MM.1S (cell line): Measurements from ENCODE around the gene LGALS14.
"Not testable (repeated sequence)": the region's sequence is repeated elsewhere in the genome, so short reads cannot be mapped to it uniquely, and the experiment has no call there.

Experiments used
- DNase-seq: peaks from one replicate; pipeline ENCODE4 v3.0.0-alpha.2; 2015
- H2AFZ ChIP-seq: fragments of 300-600 bp; sonication (generic); 2 replicates; pipeline ENCODE4 v1.6.0; 2016; ENCODE audit warnings: antibody characterized with exemption, low read length
- H3F3A ChIP-seq: fragments of 300-600 bp; sonication (generic); 2 replicates; pipeline ENCODE4 v1.6.1; 2016; ENCODE audit warnings: mild to moderate bottlenecking, antibody characterized with exemption, low read length, moderate library complexity, mixed read lengths; ENCODE audit not compliant: insufficient read depth
- H3K27ac ChIP-seq: fragments of 300-600 bp; sonication (generic); 2 replicates; pipeline ENCODE4 v1.5.1; 2016; ENCODE audit warnings: mild to moderate bottlenecking, low read length
- H3K27me3 ChIP-seq: fragments of 300-600 bp; sonication (generic); replicated peaks from 2 replicates; pipeline ENCODE4 v1.6.0; 2016; ENCODE audit warnings: low read length; ENCODE audit not compliant: insufficient read depth
- H3K36me3 ChIP-seq: fragments of 300-600 bp; sonication (generic); replicated peaks from 2 replicates; pipeline ENCODE4 v1.6.1; 2016; ENCODE audit warnings: mild to moderate bottlenecking, low read length, mixed read lengths; ENCODE audit not compliant: insufficient read depth
- H3K4me1 ChIP-seq: fragments of 300-600 bp; sonication (generic); 2 replicates; pipeline ENCODE4 v1.6.1; 2016; ENCODE audit warnings: low read length, mixed read lengths
- H3K4me2 ChIP-seq: fragments of 300-600 bp; sonication (generic); 2 replicates; pipeline ENCODE4 v1.6.0; 2016; ENCODE audit warnings: low read depth, low read length
- H3K4me3 ChIP-seq: fragments of 300-600 bp; sonication (generic); 2 replicates; pipeline ENCODE4 v1.5.1; 2016; ENCODE audit warnings: low read length, mixed read lengths
- H3K79me2 ChIP-seq: fragments of 300-600 bp; sonication (generic); 2 replicates; pipeline ENCODE4 v1.6.1; 2016; ENCODE audit warnings: mixed run types, low read length, mixed read lengths
- H3K9ac ChIP-seq: fragments of 300-600 bp; sonication (generic); 2 replicates; pipeline ENCODE4 v1.6.1; 2016; ENCODE audit warnings: low read length, mixed read lengths
- H3K9me2 ChIP-seq: fragments of 300-600 bp; sonication (generic); replicated peaks from 2 replicates; pipeline ENCODE4 v1.6.1; 2016; ENCODE audit warnings: mild to moderate bottlenecking, low read length, mixed read lengths; ENCODE audit not compliant: insufficient read depth
- H3K9me3 ChIP-seq: fragments of 300-600 bp; sonication (generic); replicated peaks from 2 replicates; pipeline ENCODE4 v1.6.1; 2016; ENCODE audit warnings: mild to moderate bottlenecking, low read length, mixed read lengths; ENCODE audit not compliant: insufficient read depth
- H4K20me1 ChIP-seq: fragments of 300-600 bp; sonication (generic); 2 replicates; pipeline ENCODE4 v1.6.1; 2016; ENCODE audit warnings: mild to moderate bottlenecking, low read length, moderate library complexity, mixed read lengths; ENCODE audit not compliant: insufficient read depth
- EZH2 ChIP-seq: fragments of 300-600 bp; sonication (generic); optimal IDR thresholded peaks from 2 replicates; pipeline ENCODE3; 2017; ENCODE audit warnings: low read depth, mild to moderate bottlenecking, antibody characterized with exemption, low read length, mixed read lengths
- EZH2phosphoT487 ChIP-seq: fragments of 300-600 bp; sonication (generic); IDR thresholded peaks from 2 replicates; pipeline ENCODE4 v1.6.1; 2018; ENCODE audit warnings: antibody characterized with exemption, low read length
- TF ChIP-seq, protein P1 (sequence below): fragments of 300-600 bp; sonication (generic); IDR thresholded peaks from 2 replicates; pipeline ENCODE4 v1.5.1; 2016; ENCODE audit warnings: antibody characterized with exemption, low read length, mixed read lengths

LGALS14 gene

DNA sequence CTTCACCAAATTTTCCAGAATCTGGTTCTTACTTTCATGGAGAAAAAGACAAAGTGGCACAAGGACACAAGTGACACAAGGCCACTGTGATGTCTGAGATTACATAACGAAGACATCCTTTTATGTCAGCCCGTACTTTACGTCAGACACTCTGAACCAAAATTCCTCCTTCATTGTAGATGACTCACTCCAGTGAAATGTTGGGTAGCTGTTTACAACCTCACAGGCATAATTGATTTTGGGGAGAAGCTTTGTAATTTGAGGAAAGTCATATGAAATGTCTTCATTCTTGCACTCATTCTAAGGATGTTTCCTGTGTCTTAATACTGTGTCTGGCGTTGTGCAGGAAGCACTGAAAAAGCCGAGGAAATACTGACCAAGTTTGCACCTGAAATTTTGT lies 20.0 kb upstream of the LGALS14 start:
- H3K79me2 ChIP-seq: peaks cover 20% of the 10 kb centered on the region
- H3K4me2 ChIP-seq: no peak overlapping the region
- H3K9me3 ChIP-seq: no peaks in the 10 kb centered on the region
- H3K9me2 ChIP-seq: no peaks in the 10 kb centered on the region
- H3K36me3 ChIP-seq: no peaks in the 10 kb centered on the region
- no peaks in the 10 kb centered on the region for H4K20me1 ChIP-seq
- no peaks in the 10 kb centered on the region for H3K27me3 ChIP-seq
- H2AFZ ChIP-seq: no peak overlapping the region
- no peak overlapping the region for H3K4me3 ChIP-seq
- peaks cover 20% of the 10 kb centered on the region for H3K4me1 ChIP-seq
- peaks cover 18% of the 10 kb centered on the region for H3F3A ChIP-seq
- no peak overlapping the region for H3K9ac ChIP-seq
- TF ChIP-seq EZH2phosphoT487 (no peak), EZH2 (no peak)
- TF ChIP-seq, protein P1, sequence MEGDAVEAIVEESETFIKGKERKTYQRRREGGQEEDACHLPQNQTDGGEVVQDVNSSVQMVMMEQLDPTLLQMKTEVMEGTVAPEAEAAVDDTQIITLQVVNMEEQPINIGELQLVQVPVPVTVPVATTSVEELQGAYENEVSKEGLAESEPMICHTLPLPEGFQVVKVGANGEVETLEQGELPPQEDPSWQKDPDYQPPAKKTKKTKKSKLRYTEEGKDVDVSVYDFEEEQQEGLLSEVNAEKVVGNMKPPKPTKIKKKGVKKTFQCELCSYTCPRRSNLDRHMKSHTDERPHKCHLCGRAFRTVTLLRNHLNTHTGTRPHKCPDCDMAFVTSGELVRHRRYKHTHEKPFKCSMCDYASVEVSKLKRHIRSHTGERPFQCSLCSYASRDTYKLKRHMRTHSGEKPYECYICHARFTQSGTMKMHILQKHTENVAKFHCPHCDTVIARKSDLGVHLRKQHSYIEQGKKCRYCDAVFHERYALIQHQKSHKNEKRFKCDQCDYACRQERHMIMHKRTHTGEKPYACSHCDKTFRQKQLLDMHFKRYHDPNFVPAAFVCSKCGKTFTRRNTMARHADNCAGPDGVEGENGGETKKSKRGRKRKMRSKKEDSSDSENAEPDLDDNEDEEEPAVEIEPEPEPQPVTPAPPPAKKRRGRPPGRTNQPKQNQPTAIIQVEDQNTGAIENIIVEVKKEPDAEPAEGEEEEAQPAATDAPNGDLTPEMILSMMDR: no peak
- H3K27ac ChIP-seq: no peak overlapping the region
- no peak for DNase-seq

DNA sequence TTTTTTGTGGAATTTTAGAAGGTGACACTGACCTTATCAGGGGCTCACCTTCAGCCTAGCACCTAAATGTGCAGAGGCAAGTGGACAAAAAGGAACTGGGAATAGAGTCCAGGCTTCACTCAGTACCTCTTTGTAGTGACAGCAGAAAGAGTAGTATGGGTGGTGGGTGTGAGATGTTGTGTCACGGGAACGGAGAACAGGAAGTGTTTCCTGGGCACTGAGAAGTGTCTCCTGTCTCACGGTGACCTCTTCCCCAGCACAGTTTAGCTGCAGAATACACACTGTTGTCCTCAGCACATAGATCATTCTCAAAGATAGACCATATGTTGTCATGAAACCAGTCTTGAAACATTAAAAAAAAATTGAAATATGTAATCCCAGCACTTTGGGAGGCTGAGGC lies 17.5 kb upstream of the LGALS14 start:
- no peaks in the 10 kb centered on the region for H3K27me3 ChIP-seq
- H3K9ac ChIP-seq: no peak overlapping the region
- TF ChIP-seq EZH2 (no peak), EZH2phosphoT487 (no peak)
- TF ChIP-seq, protein P1: no peak
- H2AFZ ChIP-seq: no peak overlapping the region
- H3K4me2 ChIP-seq: no peak overlapping the region
- H3K9me2 ChIP-seq: no peaks in the 10 kb centered on the region
- no peak overlapping the region for H3K27ac ChIP-seq
- no peak for DNase-seq
- peaks cover 3% of the 10 kb centered on the region; the same call in 1 of the 2 replicates for H3K4me1 ChIP-seq
- H3K9me3 ChIP-seq: no peaks in the 10 kb centered on the region
- no peaks in the 10 kb centered on the region for H3F3A ChIP-seq
- no peaks in the 10 kb centered on the region for H3K36me3 ChIP-seq
- H3K79me2 ChIP-seq: no peaks in the 10 kb centered on the region
- no peak overlapping the region for H3K4me3 ChIP-seq
- no peaks in the 10 kb centered on the region for H4K20me1 ChIP-seq

DNA sequence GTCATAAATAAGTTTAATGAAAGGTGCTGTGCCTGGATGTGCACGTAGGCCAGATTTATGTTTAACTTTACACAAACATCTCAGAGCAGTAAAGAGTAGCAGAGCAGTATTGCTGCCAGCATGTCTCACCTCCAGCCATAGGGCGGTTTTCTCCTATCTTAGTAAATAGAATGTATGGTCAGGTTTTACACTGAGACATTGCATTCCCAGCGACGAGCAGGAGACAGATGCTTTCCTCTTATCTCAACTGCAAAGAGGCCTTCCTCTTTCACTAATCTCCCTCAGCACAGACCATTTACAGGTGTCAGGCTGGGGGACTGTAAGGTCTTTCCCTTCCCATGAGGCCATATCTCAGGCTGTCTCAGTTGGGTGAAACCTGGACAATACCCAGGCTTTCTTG lies 15.6 kb upstream of the LGALS14 start:
- not testable (repeated sequence) for DNase-seq, H3F3A ChIP-seq, H3K9ac ChIP-seq, H3K9me3 ChIP-seq, H2AFZ ChIP-seq, H3K79me2 ChIP-seq, H3K27ac ChIP-seq, H3K36me3 ChIP-seq, H3K4me1 ChIP-seq, H3K27me3 ChIP-seq, H3K9me2 ChIP-seq, H3K4me3 ChIP-seq, H4K20me1 ChIP-seq, H3K4me2 ChIP-seq

DNA sequence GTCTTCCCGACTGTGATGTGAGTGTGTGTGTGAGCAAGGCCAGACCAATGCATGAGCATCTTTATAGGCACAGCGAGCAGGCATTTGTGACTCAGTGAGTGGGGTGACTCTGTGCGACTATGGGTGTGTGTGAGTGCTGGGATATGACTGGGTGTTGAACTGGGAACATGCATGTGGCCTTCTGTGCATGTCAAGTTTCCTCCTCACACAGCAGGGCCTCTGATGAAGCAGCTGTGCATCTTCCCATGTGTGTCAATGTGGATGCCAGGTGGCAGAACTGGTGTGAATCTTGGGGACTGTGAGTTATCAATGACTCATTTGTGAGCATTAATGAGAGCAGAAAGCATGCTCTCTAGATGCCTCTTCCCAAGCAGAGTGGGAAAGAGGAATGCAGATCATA lies 12.1 kb upstream of the LGALS14 start:
- DNase-seq: no peak
- Histone ChIP-seq H3K4me2 (no peak overlapping the region), H3K27me3 (no peaks in the 10 kb centered on the region), H3K79me2 (no peaks in the 10 kb centered on the region), H3F3A (no peaks in the 10 kb centered on the region), H3K9ac (no peak overlapping the region), H4K20me1 (no peaks in the 10 kb centered on the region), H3K9me2 (no peaks in the 10 kb centered on the region), H3K27ac (no peak overlapping the region), H3K9me3 (no peaks in the 10 kb centered on the region), H3K4me3 (no peak overlapping the region), H3K4me1 (no peaks in the 10 kb centered on the region), H2AFZ (no peak overlapping the region), H3K36me3 (no peaks in the 10 kb centered on the region)
- TF ChIP-seq, protein P1: no peak
- TF ChIP-seq EZH2: no peak
- TF ChIP-seq EZH2phosphoT487: no peak
